ENCODE results near the gene FFAR1. TPM values are rescaled to one million over a fixed set of nuclear protein-coding genes. Genes with fewer than 3 reads are reported as not detected.
A peak's percentile ranks its signal among the peaks of the same experiment; 100 is the strongest.

FFAR1 gene
- polyA plus RNA-seq, 3 donors, result 0.04 TPM; not detected in 2

GRCh38 chr19:35381318-35381717, 33.6 kb downstream of the FFAR1 start:
- H3K27ac Mint-ChIP-seq, result no peak overlapping the region
- no peaks in the 10 kb centered on the region for H4K20me1 ChIP-seq (ENCODE audit: insufficient read depth, low read length)
- peak overlapping the region in 1 of 2 donors; percentile 68 for H3K4me3 Mint-ChIP-seq
- H3K36me3 Mint-ChIP-seq, result no peaks in the 10 kb centered on the region
- H3K27me3 Mint-ChIP-seq (ENCODE audit: low read depth in 3 of 3), result peaks cover 10 to 22% (median 12%) of the 10 kb centered on the region in 3 donors
- intact Hi-C loops (cut with micrococcal nuclease), result no loop called here
- H3K4me2 ChIP-seq (replicated peaks; ENCODE audit: extremely low read depth, low read length, poor library complexity, severe bottlenecking), result no peak overlapping the region
- H2AFZ ChIP-seq (ENCODE audit: insufficient read depth, low read depth, low read length, poor library complexity, severe bottlenecking), result no peak overlapping the region
- peaks cover 0 to 7% of the 10 kb centered on the region in 2 donors for H3K4me1 ChIP-seq (ENCODE audit: control insufficient read depth in 1 of 2, insufficient read depth in 2 of 2, low read length in 2 of 2)
- H3K9me3 ChIP-seq (replicated peaks in 1 of 2; ENCODE audit: control insufficient read depth in 1 of 2, insufficient read depth in 1 of 2, low read length in 2 of 2), result peaks cover 19% of the 10 kb centered on the region in 2 donors
- no peak for TF ChIP-seq CTCF (IDR thresholded peaks at IDR 0.05)
- no peak for DNase-seq
- H3K4me3 ChIP-seq (replicated peaks in 1 of 3; ENCODE audit: low read depth in 2 of 3, low read length in 3 of 3), result no peak overlapping the region
- no peaks in the 10 kb centered on the region for H3K36me3 ChIP-seq (replicated peaks in 1 of 2; ENCODE audit: control insufficient read depth in 1 of 2, insufficient read depth in 2 of 2, low read length in 2 of 2)
- H3K27ac ChIP-seq (ENCODE audit: low read depth in 1 of 2, low read length in 2 of 2), result no peak overlapping the region
- no peaks in the 10 kb centered on the region for H3K27me3 ChIP-seq (ENCODE audit: control insufficient read depth in 2 of 2, insufficient read depth in 2 of 2, low read length in 2 of 2)
- H3K79me2 ChIP-seq (ENCODE audit: insufficient read depth, low read length), result no peaks in the 10 kb centered on the region
- no peak overlapping the region for H3K9ac ChIP-seq (ENCODE audit: insufficient read depth, low read length, poor library complexity, severe bottlenecking)
- peaks cover 10% of the 10 kb centered on the region for H3K4me1 Mint-ChIP-seq
- peaks cover 3 to 35% (median 19%) of the 10 kb centered on the region in 7 donors for H3K9me3 Mint-ChIP-seq
- 69% methylated on average over 3 of the region's 3 CpGs for WGBS (ENCODE audit: insufficient coverage)

GRCh38 chr19:35381926-35382325, 34.2 kb downstream of the FFAR1 start:
- H3K36me3 ChIP-seq (replicated peaks in 1 of 2; ENCODE audit: control insufficient read depth in 1 of 2, insufficient read depth in 2 of 2, low read length in 2 of 2), result no peaks in the 10 kb centered on the region
- H3K4me2 ChIP-seq (replicated peaks; ENCODE audit: extremely low read depth, low read length, poor library complexity, severe bottlenecking), result no peak overlapping the region
- peaks cover 9% of the 10 kb centered on the region for H3K4me1 Mint-ChIP-seq
- H3K9me3 ChIP-seq (replicated peaks in 1 of 2; ENCODE audit: control insufficient read depth in 1 of 2, insufficient read depth in 1 of 2, low read length in 2 of 2), result peaks cover 19% of the 10 kb centered on the region in 2 donors
- H3K9me3 Mint-ChIP-seq, result peaks cover 6 to 38% (median 22%) of the 10 kb centered on the region in 7 donors
- H3K27ac Mint-ChIP-seq, result no peak overlapping the region
- H3K27ac ChIP-seq (ENCODE audit: low read depth in 1 of 2, low read length in 2 of 2), result no peak overlapping the region
- no peak overlapping the region for H3K4me3 ChIP-seq (replicated peaks in 1 of 3; ENCODE audit: low read depth in 2 of 3, low read length in 3 of 3)
- no peak overlapping the region for H3K4me3 Mint-ChIP-seq
- H3K4me1 ChIP-seq (ENCODE audit: control insufficient read depth in 1 of 2, insufficient read depth in 2 of 2, low read length in 2 of 2), result peaks cover 0 to 5% of the 10 kb centered on the region in 2 donors
- TF ChIP-seq CTCF (IDR thresholded peaks at IDR 0.05), result no peak
- no peak for DNase-seq
- H4K20me1 ChIP-seq (ENCODE audit: insufficient read depth, low read length), result no peaks in the 10 kb centered on the region
- peaks cover 10 to 22% (median 12%) of the 10 kb centered on the region in 3 donors for H3K27me3 Mint-ChIP-seq (ENCODE audit: low read depth in 3 of 3)
- no peak overlapping the region for H3K9ac ChIP-seq (ENCODE audit: insufficient read depth, low read length, poor library complexity, severe bottlenecking)
- no peak overlapping the region for H2AFZ ChIP-seq (ENCODE audit: insufficient read depth, low read depth, low read length, poor library complexity, severe bottlenecking)
- intact Hi-C loops (cut with micrococcal nuclease), result no loop called here
- H3K79me2 ChIP-seq (ENCODE audit: insufficient read depth, low read length), result no peaks in the 10 kb centered on the region
- H3K36me3 Mint-ChIP-seq, result peaks cover 0 to 2% of the 10 kb centered on the region in 2 donors
- no peaks in the 10 kb centered on the region for H3K27me3 ChIP-seq (ENCODE audit: control insufficient read depth in 2 of 2, insufficient read depth in 2 of 2, low read length in 2 of 2)
- WGBS (ENCODE audit: insufficient coverage), result 78% methylated on average over 3 of the region's 6 CpGs
